ENCODE data around the gene HEXIM2. TPM values are rescaled to one million over a fixed set of nuclear protein-coding genes. Genes with fewer than 3 reads are reported as not detected.

HEXIM2 gene, protein sequence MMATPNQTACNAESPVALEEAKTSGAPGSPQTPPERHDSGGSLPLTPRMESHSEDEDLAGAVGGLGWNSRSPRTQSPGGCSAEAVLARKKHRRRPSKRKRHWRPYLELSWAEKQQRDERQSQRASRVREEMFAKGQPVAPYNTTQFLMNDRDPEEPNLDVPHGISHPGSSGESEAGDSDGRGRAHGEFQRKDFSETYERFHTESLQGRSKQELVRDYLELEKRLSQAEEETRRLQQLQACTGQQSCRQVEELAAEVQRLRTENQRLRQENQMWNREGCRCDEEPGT
- 6.7 and 7.0 TPM in 2 replicates for total RNA-seq

DNA sequence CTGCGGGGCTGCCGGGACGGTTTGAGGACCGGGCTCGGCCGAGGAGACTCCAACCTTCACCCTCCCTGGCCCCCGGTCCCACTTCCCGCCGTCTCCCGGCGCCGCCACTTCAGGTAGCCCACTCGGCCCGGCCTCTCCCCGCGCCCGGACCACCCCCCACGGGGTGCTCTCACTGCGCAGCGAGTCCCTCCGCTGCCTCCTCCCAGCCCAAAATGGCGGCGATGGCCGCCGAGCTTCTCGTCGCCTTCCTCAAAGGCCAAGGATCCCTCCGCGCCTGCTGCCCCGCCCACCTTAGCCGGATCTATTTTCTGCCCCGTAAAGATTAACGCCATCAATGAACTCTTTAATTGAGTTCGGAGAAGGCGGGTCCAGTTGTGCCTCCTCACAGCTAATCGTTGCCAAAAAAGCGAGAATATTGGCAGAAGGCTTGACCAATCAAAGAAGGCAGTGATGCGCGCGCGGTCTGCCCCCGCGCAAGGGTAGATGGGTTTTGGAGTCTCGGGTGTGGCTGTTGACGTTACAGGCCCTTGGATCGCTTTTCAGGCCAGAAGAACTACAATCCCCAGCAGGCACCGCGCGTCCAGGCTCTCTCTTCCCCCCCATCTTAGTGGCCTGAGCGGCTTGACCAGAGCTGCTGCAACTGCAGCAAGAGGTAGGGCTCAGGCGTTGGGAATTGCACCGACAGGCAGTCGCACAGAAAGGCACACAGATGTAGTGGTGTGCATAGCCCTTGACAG, at the start of gene HEXIM2:
HEXIM2 (plus strand) TSS at position 588 of the 737 bp plus-strand sequence. CDS start 919 bp downstream, outside the sequence.
- Mint-ChIP-seq H3K36me3 (ENCODE audit: low read depth) (peaks cover 29% of the 10 kb centered on the region), H3K4me1 (peaks cover 36% of the 10 kb centered on the region), H3K4me3 (peak within 1 kb of the TSS; percentile 99), H3K9me3 (no peaks in the 10 kb centered on the region), H3K27me3 (no peaks in the 10 kb centered on the region), H3K27ac (peak within 1 kb of the TSS; percentile 98)
- DNase-seq: peak; percentile 100
- intact Hi-C loops (cut with micrococcal nuclease): loop anchor here (1.0 to 2.0 kb wide), 4 partner anchors 13 to 145 kb away; partner anchors contain the start of genes ACBD4 and HEXIM1

DNA sequence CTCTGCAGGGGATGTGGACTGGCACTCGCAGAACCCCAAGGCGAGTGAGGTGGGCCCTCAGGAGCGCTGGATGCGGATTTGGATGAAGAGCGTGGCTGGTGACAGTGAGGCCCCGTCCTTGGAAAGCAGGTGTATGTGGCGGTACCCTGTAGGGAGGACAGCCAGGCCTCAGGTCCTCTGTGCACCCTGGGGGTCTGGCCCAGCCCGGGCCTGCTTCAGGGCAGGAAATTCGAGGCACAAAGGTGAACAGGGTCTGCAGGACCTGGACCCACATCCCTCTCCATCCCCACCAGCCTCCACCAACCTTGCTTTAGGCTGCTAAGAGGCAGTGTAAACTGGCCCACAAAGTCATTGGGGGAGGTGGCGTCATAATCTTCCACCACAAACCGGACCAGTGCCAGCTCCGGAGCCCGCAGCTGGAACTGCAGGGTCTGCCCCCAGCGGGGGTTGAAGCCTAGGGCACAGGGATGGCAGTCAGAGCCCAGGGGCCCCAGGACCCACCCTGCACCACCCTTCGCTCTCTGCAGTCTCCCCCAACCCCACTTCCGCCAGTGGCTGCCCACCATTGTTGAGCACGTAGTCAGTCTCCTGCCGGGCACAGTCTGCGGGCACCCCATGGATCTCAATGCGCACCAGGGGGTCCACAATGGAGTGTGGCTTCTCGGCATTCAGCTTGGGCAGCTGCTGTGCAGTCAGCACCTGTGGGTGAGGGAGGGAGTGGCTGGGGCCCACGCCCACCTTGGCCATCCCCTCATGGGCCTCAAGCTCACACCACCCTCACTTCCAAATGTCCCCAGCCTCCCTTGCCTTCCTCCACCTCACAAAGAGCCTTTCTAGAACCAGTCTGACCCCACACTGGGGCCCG, 48.9 kb upstream of the HEXIM2 start:
- no peak overlapping the region for H3K4me3 Mint-ChIP-seq
- intact Hi-C loops (cut with micrococcal nuclease): no loop called here
- no peaks in the 10 kb centered on the region for H3K9me3 Mint-ChIP-seq
- no peak for DNase-seq
- H3K4me1 Mint-ChIP-seq: peaks cover 2% of the 10 kb centered on the region
- peaks cover 6% of the 10 kb centered on the region for H3K36me3 Mint-ChIP-seq (ENCODE audit: low read depth)
- H3K27me3 Mint-ChIP-seq: peaks cover 2% of the 10 kb centered on the region
- no peak overlapping the region for H3K27ac Mint-ChIP-seq

DNA sequence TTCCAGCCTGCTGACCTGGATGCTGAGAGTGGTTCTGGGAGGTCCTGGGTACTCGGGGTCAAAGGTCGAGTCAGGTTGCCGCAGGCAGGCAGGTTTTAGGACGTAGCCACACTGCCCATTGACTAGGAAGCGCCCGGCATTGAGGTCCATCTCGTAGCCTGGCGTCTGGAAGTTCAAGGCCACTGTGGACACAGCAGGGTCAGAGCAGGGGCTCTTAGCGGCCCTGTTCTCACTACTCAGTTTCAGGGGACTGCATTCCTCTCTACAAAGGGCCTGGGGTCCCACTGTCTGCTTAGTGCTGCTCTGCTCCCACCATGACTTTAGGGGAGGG, 48.3 kb upstream of the HEXIM2 start:
- no peak overlapping the region for H3K27ac Mint-ChIP-seq
- H3K27me3 Mint-ChIP-seq: peaks cover 2% of the 10 kb centered on the region
- DNase-seq: no peak
- intact Hi-C loops (cut with micrococcal nuclease): no loop called here
- peaks cover 2% of the 10 kb centered on the region for H3K4me1 Mint-ChIP-seq
- H3K4me3 Mint-ChIP-seq: no peak overlapping the region
- no peaks in the 10 kb centered on the region for H3K9me3 Mint-ChIP-seq
- peaks cover under 1% of the 10 kb centered on the region for H3K36me3 Mint-ChIP-seq (ENCODE audit: low read depth)

DNA sequence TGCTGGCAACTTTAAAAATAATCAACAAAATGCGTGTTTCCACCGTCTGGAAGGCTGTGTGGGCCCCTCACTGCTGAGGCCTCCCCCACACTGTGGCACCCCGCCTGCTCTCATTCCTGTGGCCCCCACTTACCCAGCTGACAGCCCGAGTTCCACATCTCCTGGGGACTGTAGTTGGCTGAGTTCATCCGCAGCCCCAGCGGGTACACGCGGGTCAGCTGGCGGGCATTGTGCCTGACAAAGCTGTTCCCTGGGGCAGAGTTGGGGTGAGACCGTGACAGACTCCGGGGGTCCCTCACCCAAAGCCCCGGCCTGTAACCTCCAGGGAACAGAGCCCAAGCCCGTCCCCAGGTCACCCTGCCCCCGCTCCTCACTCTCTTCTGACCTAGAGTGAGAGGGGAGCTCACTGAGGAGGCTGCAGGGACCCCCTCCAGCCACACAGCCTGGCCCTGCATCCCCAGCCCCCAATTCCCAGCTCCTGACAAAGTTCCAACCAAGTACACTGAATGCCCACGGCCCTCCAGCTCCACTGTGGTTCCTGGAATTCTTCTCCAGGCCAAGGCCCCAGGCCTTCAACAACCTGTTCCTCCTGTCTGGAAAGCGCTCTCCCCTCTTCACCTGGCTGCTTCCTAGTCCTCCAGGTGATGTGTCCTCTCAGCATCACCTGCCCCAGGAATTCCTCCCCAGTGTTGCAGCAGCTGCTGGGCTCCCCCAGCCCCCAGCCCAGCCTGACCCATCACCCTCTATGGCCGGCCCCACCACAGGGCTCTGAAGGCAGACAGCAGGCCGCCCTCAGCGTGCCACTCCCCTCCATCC, 47.4 kb upstream of the HEXIM2 start:
- no peaks in the 10 kb centered on the region for H3K9me3 Mint-ChIP-seq
- no peak overlapping the region for H3K27ac Mint-ChIP-seq
- intact Hi-C loops (cut with micrococcal nuclease): no loop called here
- no peaks in the 10 kb centered on the region for H3K36me3 Mint-ChIP-seq (ENCODE audit: low read depth)
- no peak overlapping the region for H3K4me3 Mint-ChIP-seq
- peaks cover 2% of the 10 kb centered on the region for H3K27me3 Mint-ChIP-seq
- DNase-seq: no peak
- peaks cover 2% of the 10 kb centered on the region for H3K4me1 Mint-ChIP-seq

DNA sequence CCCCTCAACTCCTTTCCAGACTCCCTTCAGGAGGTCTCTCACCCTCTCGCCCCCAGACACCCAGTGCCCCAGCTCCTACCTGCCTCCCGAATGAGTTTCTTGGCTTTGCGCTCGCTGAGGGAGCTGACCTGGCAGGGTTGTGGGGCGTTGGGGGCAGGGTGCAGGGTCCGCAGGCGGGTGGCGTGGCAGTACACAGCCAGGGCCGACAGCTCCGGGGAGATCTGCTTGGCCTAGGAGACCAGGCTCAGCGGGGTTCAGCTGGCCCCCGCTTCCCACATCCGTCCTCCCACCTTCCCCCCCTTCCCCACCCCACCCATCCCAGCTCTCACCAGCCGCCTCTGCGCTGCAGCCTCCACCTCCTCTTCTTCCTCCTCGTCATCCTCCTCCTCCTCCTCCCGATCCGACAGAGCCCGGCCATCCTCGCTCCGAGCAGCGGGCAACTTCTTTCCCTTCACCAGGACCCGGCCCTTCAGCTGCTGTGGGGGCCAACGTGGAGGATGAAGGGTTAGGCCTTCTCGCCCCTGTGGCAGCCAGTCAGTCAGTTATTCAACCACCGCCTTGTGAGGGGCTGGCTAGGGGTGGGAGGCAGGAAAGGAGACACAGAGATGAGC, 46.6 kb upstream of the HEXIM2 start:
- intact Hi-C loops (cut with micrococcal nuclease): no loop called here
- H3K9me3 Mint-ChIP-seq: no peaks in the 10 kb centered on the region

DNA sequence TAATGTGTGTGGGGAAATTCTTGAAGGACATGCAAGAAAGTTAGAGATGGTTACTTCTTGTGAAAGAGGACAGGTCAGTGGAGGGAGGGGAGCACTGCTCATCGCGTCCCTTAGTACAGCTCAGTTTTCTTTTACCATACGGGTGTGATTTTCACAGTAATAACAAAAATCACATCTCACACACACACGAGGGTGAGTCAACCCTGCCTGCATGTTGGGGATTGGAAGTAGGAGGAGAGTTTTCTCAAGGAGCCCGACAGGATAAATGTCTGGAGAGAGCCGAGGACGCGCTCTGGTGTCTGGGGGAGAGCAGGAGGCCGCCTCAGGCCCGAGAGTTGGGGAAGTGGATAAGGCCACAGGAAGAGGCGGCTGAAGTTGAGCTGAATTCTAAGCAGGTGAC, 45.8 kb upstream of the HEXIM2 start:
- Mint-ChIP-seq H3K36me3 (ENCODE audit: low read depth) (no peaks in the 10 kb centered on the region), H3K9me3 (no peaks in the 10 kb centered on the region), H3K27ac (no peak overlapping the region), H3K4me3 (no peak overlapping the region), H3K27me3 (peaks cover 2% of the 10 kb centered on the region), H3K4me1 (peaks cover 2% of the 10 kb centered on the region)
- intact Hi-C loops (cut with micrococcal nuclease): no loop called here
- no peak for DNase-seq

More for the DNA sequence above, 46.6 kb upstream of the HEXIM2 start:
- no peak overlapping the region for H3K27ac Mint-ChIP-seq
- no peak for DNase-seq
- peaks cover 2% of the 10 kb centered on the region for H3K27me3 Mint-ChIP-seq
- H3K4me1 Mint-ChIP-seq: peaks cover 2% of the 10 kb centered on the region
- H3K4me3 Mint-ChIP-seq: no peak overlapping the region
- H3K36me3 Mint-ChIP-seq (ENCODE audit: low read depth): no peaks in the 10 kb centered on the region

DNA sequence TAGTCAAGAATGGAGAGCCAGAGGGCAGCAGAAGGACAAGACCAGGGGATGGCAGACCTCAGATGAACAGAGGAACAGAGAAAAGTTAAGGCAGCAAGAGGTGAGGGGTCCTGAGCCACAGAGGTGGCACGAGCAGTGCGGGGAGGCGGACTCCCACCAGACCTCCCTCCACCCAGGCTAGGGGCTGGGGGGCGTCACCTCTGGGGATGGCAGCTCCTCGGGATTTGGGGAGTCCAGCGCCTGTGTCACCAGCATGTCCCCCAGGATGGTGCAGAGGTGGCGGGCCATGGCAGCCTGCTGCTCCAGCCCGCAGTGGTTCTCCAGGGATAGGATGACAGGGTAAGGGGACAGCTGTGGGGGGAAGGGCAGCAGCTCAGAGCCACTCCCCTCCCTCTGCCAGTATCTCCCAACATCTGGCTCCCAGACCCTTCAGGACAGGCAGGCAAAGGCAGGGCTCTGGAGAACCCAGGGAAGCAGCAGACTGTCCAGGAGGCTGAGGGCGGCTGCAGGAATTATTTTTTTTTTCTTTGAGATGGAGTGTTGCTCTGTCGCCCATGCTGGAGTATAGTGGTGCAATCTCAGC, 45.1 kb upstream of the HEXIM2 start:
- H3K27me3 Mint-ChIP-seq: peaks cover 5% of the 10 kb centered on the region
- H3K9me3 Mint-ChIP-seq: no peaks in the 10 kb centered on the region
- no peak for DNase-seq
- no peak overlapping the region for H3K4me3 Mint-ChIP-seq
- H3K36me3 Mint-ChIP-seq (ENCODE audit: low read depth): no peaks in the 10 kb centered on the region
- H3K27ac Mint-ChIP-seq: no peak overlapping the region
- H3K4me1 Mint-ChIP-seq: peaks cover 2% of the 10 kb centered on the region
- intact Hi-C loops (cut with micrococcal nuclease): no loop called here

DNA sequence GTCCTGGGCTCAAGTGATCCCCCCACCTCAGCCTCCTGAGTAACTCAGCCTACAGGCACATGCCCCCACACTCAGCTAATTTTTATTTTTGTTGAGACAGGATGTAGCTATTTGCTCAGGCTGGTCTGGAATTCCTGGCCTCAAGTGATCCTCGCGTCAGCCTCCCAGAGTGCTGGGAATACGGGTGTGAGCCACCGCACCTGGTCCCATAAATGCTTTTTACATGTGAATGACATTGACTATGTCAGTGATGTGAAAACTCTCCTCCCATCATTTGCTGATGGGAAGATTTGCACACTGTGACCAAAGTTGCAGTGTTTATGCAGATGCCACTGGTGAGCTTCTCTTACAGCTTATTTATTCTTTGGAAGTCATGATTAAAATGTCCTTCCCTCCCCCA, 44.3 kb upstream of the HEXIM2 start:
- Mint-ChIP-seq H3K9me3 (no peaks in the 10 kb centered on the region), H3K27ac (no peak overlapping the region), H3K4me1 (peaks cover 2% of the 10 kb centered on the region), H3K36me3 (ENCODE audit: low read depth) (no peaks in the 10 kb centered on the region), H3K4me3 (no peak overlapping the region), H3K27me3 (peaks cover 10% of the 10 kb centered on the region)
- intact Hi-C loops (cut with micrococcal nuclease): no loop called here
- DNase-seq: no peak

DNA sequence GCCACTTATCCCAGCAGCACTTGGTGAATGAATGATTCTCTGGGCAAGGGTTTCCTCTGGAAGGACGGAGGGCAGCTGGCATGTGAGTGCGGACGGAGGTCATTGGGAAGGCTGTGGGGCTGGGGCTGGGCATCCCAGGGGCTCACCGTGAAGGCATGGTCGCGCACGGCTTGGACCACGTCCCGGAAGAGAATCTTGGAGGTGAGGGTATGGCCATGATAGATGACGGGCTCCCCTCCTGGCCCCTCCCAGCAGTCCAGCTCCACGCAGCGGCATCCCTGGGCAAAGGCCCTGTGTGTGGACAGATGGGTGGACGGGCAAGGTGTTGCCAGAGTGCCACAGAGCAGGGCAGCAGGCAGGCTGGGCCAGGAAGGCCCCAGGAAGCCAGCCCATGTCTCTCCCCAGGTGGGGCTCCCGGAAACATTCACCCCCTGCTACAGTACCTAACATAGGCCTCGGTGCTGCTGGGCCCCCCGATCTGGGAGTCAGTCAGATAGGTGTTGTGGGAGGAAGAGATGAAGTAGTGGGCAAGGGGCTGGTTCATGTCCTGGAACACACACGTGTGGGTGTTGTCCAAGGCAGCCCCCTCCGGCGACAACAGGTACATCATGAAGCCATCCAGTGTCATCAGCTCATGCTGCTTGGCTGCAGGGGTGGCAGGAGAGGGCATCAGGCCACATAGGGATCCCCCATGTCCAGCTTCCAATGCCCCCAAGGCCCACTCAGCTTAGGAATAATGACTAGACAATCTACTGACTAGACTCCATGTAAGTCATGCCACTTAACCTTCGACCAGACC, 43.6 kb upstream of the HEXIM2 start:
- no peak overlapping the region for H3K27ac Mint-ChIP-seq
- no peaks in the 10 kb centered on the region for H3K36me3 Mint-ChIP-seq (ENCODE audit: low read depth)
- H3K27me3 Mint-ChIP-seq: peaks cover 10% of the 10 kb centered on the region
- H3K4me1 Mint-ChIP-seq: peaks cover 2% of the 10 kb centered on the region
- no peak for DNase-seq
- H3K4me3 Mint-ChIP-seq: no peak overlapping the region
- no peaks in the 10 kb centered on the region for H3K9me3 Mint-ChIP-seq
- intact Hi-C loops (cut with micrococcal nuclease): no loop called here

DNA sequence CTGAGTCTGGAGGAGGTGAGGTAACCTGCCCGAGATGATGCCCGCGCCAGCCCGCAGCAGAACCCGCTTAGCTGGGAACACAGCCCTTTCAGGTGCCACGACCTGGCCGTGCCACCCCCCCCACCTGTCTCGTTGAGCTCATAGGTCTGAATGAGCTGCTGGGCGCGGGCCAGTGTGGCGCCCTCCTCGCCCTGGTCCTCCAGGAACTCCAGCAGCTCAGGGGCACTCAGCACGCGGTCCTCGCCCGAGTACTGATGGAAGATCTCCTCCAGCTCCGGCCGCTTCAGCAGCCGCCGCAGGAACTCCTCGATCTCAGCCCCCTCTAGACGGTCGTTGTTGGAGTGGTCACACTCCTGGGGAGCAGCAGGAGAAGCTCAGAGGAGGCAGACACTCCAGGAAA, 43.0 kb upstream of the HEXIM2 start:
- H3K4me3 Mint-ChIP-seq: no peak overlapping the region
- peaks cover 12% of the 10 kb centered on the region for H3K27me3 Mint-ChIP-seq
- H3K36me3 Mint-ChIP-seq (ENCODE audit: low read depth): no peaks in the 10 kb centered on the region
- no peak for DNase-seq
- H3K27ac Mint-ChIP-seq: no peak overlapping the region
- intact Hi-C loops (cut with micrococcal nuclease): no loop called here
- H3K4me1 Mint-ChIP-seq: peaks cover 2% of the 10 kb centered on the region
- H3K9me3 Mint-ChIP-seq: no peaks in the 10 kb centered on the region

DNA sequence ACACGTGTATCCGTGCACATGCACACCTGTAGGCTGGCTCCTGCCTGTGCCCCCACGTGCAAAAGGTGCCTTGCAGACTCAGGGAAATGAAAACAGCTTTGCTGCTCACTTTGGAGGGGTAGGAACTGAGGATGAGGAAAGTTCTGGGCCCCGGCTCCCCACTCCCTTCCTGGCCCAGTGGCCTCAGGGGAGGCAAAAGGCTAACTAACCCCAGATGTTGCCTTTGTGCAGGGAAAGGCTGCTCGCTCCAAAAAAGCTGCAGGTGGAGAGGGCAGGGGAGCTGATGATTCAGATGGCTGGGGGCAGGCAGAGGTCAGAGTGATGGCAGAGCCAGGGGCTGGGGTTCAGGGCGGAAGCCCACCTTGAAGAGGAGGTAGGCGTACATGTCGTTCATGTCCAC, 41.7 kb upstream of the HEXIM2 start:
- intact Hi-C loops (cut with micrococcal nuclease): no loop called here
- H3K36me3 Mint-ChIP-seq (ENCODE audit: low read depth): no peaks in the 10 kb centered on the region
- H3K27me3 Mint-ChIP-seq: peaks cover 12% of the 10 kb centered on the region
- peaks cover 2% of the 10 kb centered on the region for H3K4me1 Mint-ChIP-seq
- no peak overlapping the region for H3K27ac Mint-ChIP-seq
- no peak overlapping the region for H3K4me3 Mint-ChIP-seq
- DNase-seq: no peak
- H3K9me3 Mint-ChIP-seq: no peaks in the 10 kb centered on the region

DNA sequence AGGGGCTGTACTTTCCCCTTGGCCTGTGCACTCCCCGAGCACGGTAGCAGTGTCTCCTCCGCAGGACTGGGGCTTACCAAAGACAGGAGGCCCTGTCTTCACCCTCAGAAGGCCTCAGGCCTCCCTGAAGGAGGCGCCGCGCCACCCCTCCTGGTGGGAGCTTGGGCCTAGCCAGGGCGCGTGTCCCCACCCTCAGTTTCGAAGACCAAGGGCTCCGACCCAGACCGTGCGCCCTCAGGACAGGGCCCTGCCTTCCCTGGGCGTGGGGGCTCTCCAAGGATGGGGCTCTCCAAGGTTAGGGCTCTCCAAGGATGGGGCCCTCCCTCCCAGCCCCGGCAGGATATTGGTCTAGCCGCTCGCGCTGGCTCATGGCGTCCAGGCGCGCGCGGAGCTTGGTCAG, 41.1 kb upstream of the HEXIM2 start:
- intact Hi-C loops (cut with micrococcal nuclease): no loop called here

More for the DNA sequence above, 41.1 kb upstream of the HEXIM2 start:
- no peaks in the 10 kb centered on the region for H3K9me3 Mint-ChIP-seq
- no peak overlapping the region for H3K4me3 Mint-ChIP-seq
- DNase-seq: no peak
- peaks cover 12% of the 10 kb centered on the region for H3K27me3 Mint-ChIP-seq
- peaks cover 2% of the 10 kb centered on the region for H3K4me1 Mint-ChIP-seq
- no peaks in the 10 kb centered on the region for H3K36me3 Mint-ChIP-seq (ENCODE audit: low read depth)
- no peak overlapping the region for H3K27ac Mint-ChIP-seq
